Panc1 (cell line): ENCODE measurements around the gene RAB18. TPM values are rescaled to one million over a fixed set of nuclear protein-coding genes. Genes with fewer than 3 reads are reported as not detected.

Experiments used
- ATAC-seq: fragments of 200-7000 bp; cut with Tn5 transposase; 2 replicates; pipeline ENCODE4 v1.9.1; 2020; ENCODE audit warnings: mild to moderate bottlenecking, moderate library complexity
- BruUV-seq: library from RNA; stranded (reverse); fragments of 400-500 nt; replicated peaks from 2 replicates; lab custom pipeline; 2021; lab: Mats Ljungman, UMichigan
- CTCF ChIA-PET: fragments of 300-600 bp; sonication (Branson Sonifier 250); formaldehyde crosslinking; loops from one replicate; lab custom pipeline; 2022; ENCODE audit warnings: antibody characterized with exemption; lab: Charles Lee
- POLR2A ChIA-PET: fragments of 300-600 bp; sonication (Branson Sonifier 250); formaldehyde crosslinking; loops from one replicate; lab custom pipeline; 2022; ENCODE audit warnings: antibody characterized with exemption; lab: Charles Lee
- DNase-seq: peaks from one replicate; pipeline ENCODE4 v3.0.0-alpha.2; 2010; ENCODE audit warnings: low read depth, low spot score
- H3K27ac ChIP-seq: 2 replicates; pipeline ENCODE4 v1.5.1; 2011; ENCODE audit warnings: mild to moderate bottlenecking, low read length, inconsistent platforms
- H3K27me3 ChIP-seq: fragments of 200-500 bp; sonication (Bioruptor generic); 2 replicates; pipeline ENCODE4 v1.6.0; 2014; ENCODE audit warnings: low read length, inconsistent platforms; ENCODE audit not compliant: control insufficient read depth, insufficient read depth
- H3K36me3 ChIP-seq: fragments of 200-500 bp; sonication (Bioruptor generic); 2 replicates; pipeline ENCODE4 v1.5.1; 2014; ENCODE audit warnings: inconsistent platforms, mild to moderate bottlenecking, low read length, moderate library complexity; ENCODE audit not compliant: control insufficient read depth, insufficient read depth
- H3K4me1 ChIP-seq: 2 replicates; pipeline ENCODE4 v1.5.1; 2011; ENCODE audit warnings: inconsistent platforms, mild to moderate bottlenecking, low read length, moderate library complexity; ENCODE audit not compliant: control insufficient read depth, insufficient read depth
- H3K4me3 ChIP-seq, 2 experiments: 2 replicates each; pipeline ENCODE4 v1.5.1; 2011 to 2012; ENCODE audit warnings: low read depth in 2 of 2, low read length in 2 of 2, mild to moderate bottlenecking in 2 of 2, inconsistent platforms in 1 of 2, moderate library complexity in 1 of 2
- H3K9me3 ChIP-seq: fragments of 200-500 bp; sonication (Bioruptor generic); 2 replicates; pipeline ENCODE4 v1.5.1; 2014; ENCODE audit warnings: low read depth, mild to moderate bottlenecking, inconsistent platforms, low read length, moderate library complexity; ENCODE audit not compliant: control insufficient read depth, insufficient read depth
- CTCF ChIP-seq: fragments of 450-650 bp; IDR thresholded peaks from 2 replicates; pipeline ENCODE4 v1.5.1; 2017; ENCODE audit warnings: mild to moderate bottlenecking
- POLR2AphosphoS5 ChIP-seq: IDR thresholded peaks from 2 replicates; pipeline ENCODE4 v1.6.1; 2012; ENCODE audit warnings: mild to moderate bottlenecking, low read depth, low read length, moderate library complexity
- REST ChIP-seq, 2 experiments: IDR thresholded peaks; 2 replicates each; pipeline ENCODE4 v1.6.1; 2011 to 2012; ENCODE audit warnings: low read depth in 2 of 2, control low read depth in 1 of 2, low read length in 1 of 2, mild to moderate bottlenecking in 1 of 2, moderate library complexity in 1 of 2; ENCODE audit not compliant: insufficient read depth in 1 of 2
- SIN3A ChIP-seq: IDR thresholded peaks from 2 replicates; pipeline ENCODE4 v1.6.1; 2012; ENCODE audit warnings: low read depth, mild to moderate bottlenecking, low read length, moderate library complexity, borderline replicate concordance; ENCODE audit not compliant: insufficient read depth
- TCF7L2 ChIP-seq: IDR thresholded peaks from 2 replicates; pipeline ENCODE4 v1.6.1; 2011; ENCODE audit warnings: mild to moderate bottlenecking, low read depth, low read length, inconsistent platforms
- in situ Hi-C: cut with HindIII; loops from 2 replicates; pipeline ENCODE4 v1.10.0; 2016; ENCODE audit warnings: low sequenced_read_pairs, low pct_unique_long_range_greater_than_20kb
- intact Hi-C: fragments of 100-400 bp; cut with micrococcal nuclease; formaldehyde crosslinking; loops from one replicate; pipeline ENCODE4 v1.10.0; 2022; ENCODE audit not compliant: unreplicated experiment
- total RNA-seq: library from RNA; stranded (reverse); gene quantifications from one replicate; pipeline ENCODE4 v1.2.1, GENCODE V29; 2021; ENCODE audit not compliant: unreplicated experiment

Gene RAB18
- total RNA-seq, 1 experiment from 2014 or later: 55.4 TPM

- POLR2A ChIA-PET: no interaction called here
- Histone ChIP-seq H3K36me3 (no peaks in the 10 kb centered on the region), H3K27ac (no peak overlapping the region), H3K4me1 (no peaks in the 10 kb centered on the region), H3K4me3 (no peak overlapping the region), H3K27me3 (no peaks in the 10 kb centered on the region), H3K9me3 (no peaks in the 10 kb centered on the region)
- TF ChIP-seq SIN3A: no peak
- TF ChIP-seq CTCF: no peak
- TF ChIP-seq POLR2AphosphoS5: no peak
- TF ChIP-seq TCF7L2: no peak
- TF ChIP-seq REST (IDR thresholded peaks at IDR 0.05; ENCODE audit: insufficient read depth in 1 of 2, low read depth in 2 of 2, low read length in 1 of 2): no peak
- intact Hi-C loops (no loop called here), in situ Hi-C loops (no loop called here)
- no TSS peak for BruUV-seq
- CTCF ChIA-PET: no interaction called here
- no peak for DNase-seq
- no peak for ATAC-seq
Observed at GRCh38 chr10:27526242-27526641, 22.1 kb downstream of the RAB18 start.

- Histone ChIP-seq H3K36me3 (no peaks in the 10 kb centered on the region), H3K4me3 (no peak overlapping the region), H3K4me1 (no peaks in the 10 kb centered on the region), H3K27me3 (no peaks in the 10 kb centered on the region), H3K27ac (no peak overlapping the region), H3K9me3 (no peaks in the 10 kb centered on the region)
- ATAC-seq (no peak), DNase-seq (no peak)
- in situ Hi-C loops (no loop called here), intact Hi-C loops (no loop called here)
- TF ChIP-seq SIN3A (no peak), REST (IDR thresholded peaks at IDR 0.05; ENCODE audit: insufficient read depth in 1 of 2, low read depth in 2 of 2, low read length in 1 of 2) (no peak), TCF7L2 (no peak), POLR2AphosphoS5 (no peak), CTCF (no peak)
- no TSS peak for BruUV-seq
- CTCF ChIA-PET: no interaction called here
- POLR2A ChIA-PET: no interaction called here
Observed at GRCh38 chr10:27527666-27528295, 23.7 kb downstream of the RAB18 start.
